Fibroblast of villous mesenchyme (primary cell): ENCODE data around the gene NPTX2. TPM values are rescaled to one million over a fixed set of nuclear protein-coding genes. Genes with fewer than 3 reads are reported as not detected.

Experiments
- DNase-seq: peaks from one replicate; pipeline ENCODE4 v3.0.0-alpha.2; 2010; ENCODE audit warnings: low read depth
- H3K4me3 ChIP-seq: 2 replicates; pipeline ENCODE4 v1.5.1; 2011; ENCODE audit warnings: low read depth, mild to moderate bottlenecking, low read length
- total RNA-seq: library from RNA; depleted of rRNA; stranded (reverse); fragments of >200 nt; gene quantifications from 2 replicates; pipeline ENCODE4 v1.2.3, GENCODE V29; 2012
- TF ChIP-seq, protein P1 (sequence below): IDR thresholded peaks from 2 replicates; pipeline ENCODE4 v1.5.1; 2012; ENCODE audit warnings: low read depth, mild to moderate bottlenecking, low read length; ENCODE audit not compliant: insufficient read depth

The NPTX2 gene
- total RNA-seq, 1 donor: 0.43 TPM

DNA sequence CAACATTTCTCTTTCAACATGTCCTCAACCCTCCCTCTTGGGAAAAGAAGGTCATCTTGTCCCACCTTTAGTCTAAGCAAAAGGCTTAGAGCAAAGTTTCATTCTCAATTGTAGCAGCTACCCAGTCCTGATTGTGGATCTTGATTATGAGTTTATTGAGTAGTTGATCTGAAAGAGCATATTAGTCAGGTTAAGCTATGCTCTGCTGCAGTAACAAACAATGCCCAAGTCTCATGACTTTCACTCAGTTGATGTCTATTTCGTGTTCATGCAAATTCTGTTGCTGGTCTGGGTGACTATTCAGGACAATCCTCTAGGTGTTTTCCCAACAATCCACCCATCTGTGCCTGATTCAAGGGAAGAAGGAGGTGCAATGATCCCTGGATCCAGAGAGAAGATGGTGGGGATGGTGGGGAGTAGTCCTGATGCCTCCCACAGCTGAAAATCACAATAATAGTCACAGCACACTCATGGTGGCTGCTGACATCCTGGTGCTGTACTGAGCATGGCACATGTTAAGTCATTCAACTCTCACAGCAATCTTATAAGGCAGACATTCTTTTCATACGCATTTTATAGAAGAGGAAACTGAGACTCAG is 54.7 kb downstream of the NPTX2 start:
- no peak for DNase-seq
- TF ChIP-seq, protein P1, sequence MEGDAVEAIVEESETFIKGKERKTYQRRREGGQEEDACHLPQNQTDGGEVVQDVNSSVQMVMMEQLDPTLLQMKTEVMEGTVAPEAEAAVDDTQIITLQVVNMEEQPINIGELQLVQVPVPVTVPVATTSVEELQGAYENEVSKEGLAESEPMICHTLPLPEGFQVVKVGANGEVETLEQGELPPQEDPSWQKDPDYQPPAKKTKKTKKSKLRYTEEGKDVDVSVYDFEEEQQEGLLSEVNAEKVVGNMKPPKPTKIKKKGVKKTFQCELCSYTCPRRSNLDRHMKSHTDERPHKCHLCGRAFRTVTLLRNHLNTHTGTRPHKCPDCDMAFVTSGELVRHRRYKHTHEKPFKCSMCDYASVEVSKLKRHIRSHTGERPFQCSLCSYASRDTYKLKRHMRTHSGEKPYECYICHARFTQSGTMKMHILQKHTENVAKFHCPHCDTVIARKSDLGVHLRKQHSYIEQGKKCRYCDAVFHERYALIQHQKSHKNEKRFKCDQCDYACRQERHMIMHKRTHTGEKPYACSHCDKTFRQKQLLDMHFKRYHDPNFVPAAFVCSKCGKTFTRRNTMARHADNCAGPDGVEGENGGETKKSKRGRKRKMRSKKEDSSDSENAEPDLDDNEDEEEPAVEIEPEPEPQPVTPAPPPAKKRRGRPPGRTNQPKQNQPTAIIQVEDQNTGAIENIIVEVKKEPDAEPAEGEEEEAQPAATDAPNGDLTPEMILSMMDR: no peak
- no peak overlapping the region for H3K4me3 ChIP-seq

DNA sequence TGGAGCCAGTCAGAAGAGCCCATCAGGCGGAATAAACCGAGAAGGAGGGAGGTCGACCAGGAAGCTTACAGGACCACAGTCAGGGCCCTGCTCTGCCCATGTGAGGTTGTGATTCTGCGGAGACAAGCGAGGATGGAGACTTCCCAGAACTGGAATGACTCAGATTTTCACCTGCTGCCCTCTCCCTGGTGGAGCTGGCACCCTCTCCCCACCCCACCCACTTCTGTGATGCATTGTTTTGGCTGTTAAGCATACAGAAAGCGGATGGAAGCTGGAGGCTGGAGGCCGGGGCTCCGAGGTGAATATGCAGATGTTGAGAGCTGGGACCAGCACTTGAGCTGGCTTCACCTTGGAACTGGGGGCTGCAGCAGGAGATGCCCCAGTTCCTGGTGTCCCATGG is 57.4 kb downstream of the NPTX2 start:
- no peak for DNase-seq
- no peak overlapping the region for H3K4me3 ChIP-seq
- TF ChIP-seq, protein P1: no peak

DNA sequence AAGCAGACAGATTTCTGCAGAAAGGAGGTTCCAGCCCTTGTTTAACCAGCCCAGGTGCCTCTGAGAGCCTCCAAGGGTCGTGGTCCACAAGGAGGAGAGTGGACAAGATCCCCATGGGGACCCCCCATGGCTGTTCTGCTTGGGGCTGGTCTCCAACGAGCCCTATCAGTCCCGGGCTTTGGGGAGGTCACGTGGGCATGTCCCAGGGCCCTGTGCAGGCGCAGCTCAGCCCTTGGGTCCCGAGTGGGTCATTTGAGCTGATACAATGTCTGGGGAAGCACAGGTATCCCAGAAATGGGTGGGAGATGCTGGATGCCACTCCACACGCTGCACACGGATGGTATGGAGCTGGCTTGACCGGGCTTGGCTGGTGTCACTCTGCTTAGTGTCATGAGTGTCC is 57.8 kb downstream of the NPTX2 start:
- TF ChIP-seq, protein P1: no peak
- no peak overlapping the region for H3K4me3 ChIP-seq
- DNase-seq: no peak

DNA sequence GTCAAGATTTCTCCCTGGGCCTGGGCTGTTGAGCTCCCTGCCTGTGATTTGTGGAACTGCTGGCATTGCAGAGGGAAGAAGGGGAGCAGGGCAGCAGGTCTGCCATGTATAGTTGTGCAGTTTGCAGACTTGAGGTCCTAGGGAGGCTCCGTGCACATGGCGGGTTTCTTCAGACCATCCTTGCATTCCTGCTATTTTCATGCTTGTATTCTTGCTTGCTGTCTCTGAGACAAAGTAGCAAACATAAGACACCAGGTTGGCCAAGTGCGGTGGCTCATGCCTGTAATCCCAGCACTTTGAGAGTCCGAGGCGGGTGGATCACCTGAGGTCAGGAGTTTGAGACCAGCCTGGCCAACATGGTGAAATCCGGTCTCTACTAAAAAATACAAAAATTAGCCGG is 61.1 kb downstream of the NPTX2 start:
- DNase-seq: no peak
- TF ChIP-seq, protein P1: no peak
- H3K4me3 ChIP-seq: no peak overlapping the region

Other genes starting within 250 kb of the NPTX2 start
- 6.4 and 9.1 TPM in 2 replicates for gene BAIAP2L1, start 216.2 kb upstream of the NPTX2 start, total RNA-seq